Prostate gland (tissue), 2 donors: ENCODE measurements around the gene ZNF445. TPM values are rescaled to one million over a fixed set of nuclear protein-coding genes. Genes with fewer than 3 reads are reported as not detected.

Experiments used
- DNase-seq: peaks from one replicate; pipeline ENCODE4 v3.0.0-alpha.2; 2019; ENCODE audit warnings: low spot score
- H3K27ac ChIP-seq, 2 donors: fragments of 200-600 bp; sonication (generic); 2 replicates each; pipeline ENCODE4 v1.5.1; 2017 to 2019
- H3K27me3 ChIP-seq: fragments of 200-600 bp; sonication (generic); replicated peaks from 2 replicates; pipeline ENCODE4 v1.5.1; 2019; ENCODE audit not compliant: insufficient read depth
- H3K36me3 ChIP-seq, 2 donors: fragments of 200-600 bp; sonication (generic); 1 replicate in 1 of 2; 2 replicates in 1 of 2; pipeline versions ENCODE4 v1.5.1 to v1.8.1; 2017 to 2019
- H3K4me1 ChIP-seq: fragments of 200-600 bp; sonication (generic); replicated peaks from 2 replicates; pipeline ENCODE4 v1.5.1; 2019
- H3K4me3 ChIP-seq, 2 donors: fragments of 200-600 bp; sonication (generic); 2 replicates each; pipeline ENCODE4 v1.5.1; 2017 to 2019
- H3K9me3 ChIP-seq: fragments of 200-600 bp; sonication (generic); 2 replicates; pipeline ENCODE4 v1.5.1; 2017
- POLR2A ChIP-seq: fragments of 450-650 bp; IDR thresholded peaks from one replicate; pipeline ENCODE4 v1.6.1; 2016; ENCODE audit warnings: antibody characterized with exemption, mild to moderate bottlenecking
- POLR2AphosphoS5 ChIP-seq: sonication (generic); formaldehyde crosslinking; IDR thresholded peaks from one replicate; pipeline ENCODE4 v1.6.1; 2017; ENCODE audit warnings: antibody characterized with exemption
- WGBS: methylation state at CpG from one replicate; pipeline ENCODE4 v1.1.5; 2018; 5-methylcytosine and 5-hydroxymethylcytosine counted together
- intact Hi-C: fragments of 100-400 bp; cut with DNase I; formaldehyde crosslinking; loops from one replicate; pipeline ENCODE4 v1.14.2; 2022
- total RNA-seq, 2 donors: library from RNA; depleted of rRNA; stranded (reverse); fragments of >200 nt; gene quantifications; one replicate each; pipeline ENCODE4 v1.1.0, GENCODE V29; 2016
- TF ChIP-seq, protein P1 (sequence below), 4 experiments: fragments of 200-600 bp in 2 of 4; fragments of 450-650 bp in 2 of 4; sonication (generic) in 2 of 4; IDR thresholded peaks; 1 replicate in 3 of 4; 2 replicates in 1 of 4; pipeline ENCODE4 v1.5.1; 2016 to 2019; ENCODE audit warnings: antibody characterized with exemption in 4 of 4, mild to moderate bottlenecking in 2 of 4, moderate library complexity in 2 of 4

ZNF445 gene
- 10 to 100 TPM; 10.8 to 17.9 TPM for total RNA-seq

DNA sequence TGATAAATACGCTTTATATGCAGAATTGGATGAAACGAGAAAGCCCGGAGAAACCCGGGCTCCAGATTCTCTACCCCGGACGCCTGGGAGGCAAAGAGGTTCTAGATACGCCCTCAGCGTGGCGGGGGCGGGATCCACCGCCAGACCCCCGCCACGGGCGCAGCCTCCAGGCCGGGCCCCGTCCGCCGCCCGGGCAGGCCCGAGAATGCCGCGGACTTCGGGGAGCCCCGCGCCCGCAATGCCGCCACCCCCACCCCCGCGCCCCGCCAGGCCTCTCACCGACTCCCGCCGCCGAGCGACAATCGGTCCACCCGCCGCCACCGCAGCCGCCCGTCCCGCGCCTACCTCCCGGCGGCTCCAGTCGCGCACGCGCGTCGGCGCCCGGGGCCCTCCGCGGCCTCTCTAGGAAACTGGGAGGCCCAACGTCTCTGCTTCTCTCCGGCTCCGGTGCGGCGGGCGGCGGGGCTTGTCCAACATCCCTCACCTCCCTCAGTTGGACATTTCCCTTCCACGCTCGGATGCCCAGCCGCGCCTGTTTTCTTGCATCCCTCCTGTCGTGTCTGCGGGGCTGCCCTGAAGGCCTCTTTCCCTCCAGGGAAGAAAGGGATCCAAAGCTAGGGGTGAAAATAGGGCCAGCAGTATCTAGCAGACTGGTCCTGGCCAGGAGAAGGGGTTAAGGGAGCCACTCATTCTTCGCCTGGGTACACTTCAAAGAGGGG lies at the start of gene ZNF445:
Gene ZNF445 (minus strand): TSS at position 359 of the 719 bp plus-strand sequence. CDS start 22,121 bp downstream, outside the sequence.
- Histone ChIP-seq H3K4me3 (peak within 1 kb of the TSS; percentile 67 to 80), H3K27ac (peak within 1 kb of the TSS; percentile 57 to 76), H3K4me1 (no peaks in the 10 kb centered on the region), H3K27me3 (no peaks in the 10 kb centered on the region), H3K36me3 (no peaks in the 10 kb centered on the region), H3K9me3 (no peaks in the 10 kb centered on the region)
- TF ChIP-seq POLR2AphosphoS5 (peak; percentile 26), POLR2A (peak; percentile 38)
- TF ChIP-seq, protein P1, sequence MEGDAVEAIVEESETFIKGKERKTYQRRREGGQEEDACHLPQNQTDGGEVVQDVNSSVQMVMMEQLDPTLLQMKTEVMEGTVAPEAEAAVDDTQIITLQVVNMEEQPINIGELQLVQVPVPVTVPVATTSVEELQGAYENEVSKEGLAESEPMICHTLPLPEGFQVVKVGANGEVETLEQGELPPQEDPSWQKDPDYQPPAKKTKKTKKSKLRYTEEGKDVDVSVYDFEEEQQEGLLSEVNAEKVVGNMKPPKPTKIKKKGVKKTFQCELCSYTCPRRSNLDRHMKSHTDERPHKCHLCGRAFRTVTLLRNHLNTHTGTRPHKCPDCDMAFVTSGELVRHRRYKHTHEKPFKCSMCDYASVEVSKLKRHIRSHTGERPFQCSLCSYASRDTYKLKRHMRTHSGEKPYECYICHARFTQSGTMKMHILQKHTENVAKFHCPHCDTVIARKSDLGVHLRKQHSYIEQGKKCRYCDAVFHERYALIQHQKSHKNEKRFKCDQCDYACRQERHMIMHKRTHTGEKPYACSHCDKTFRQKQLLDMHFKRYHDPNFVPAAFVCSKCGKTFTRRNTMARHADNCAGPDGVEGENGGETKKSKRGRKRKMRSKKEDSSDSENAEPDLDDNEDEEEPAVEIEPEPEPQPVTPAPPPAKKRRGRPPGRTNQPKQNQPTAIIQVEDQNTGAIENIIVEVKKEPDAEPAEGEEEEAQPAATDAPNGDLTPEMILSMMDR (IDR thresholded peaks at IDR 0.05), result no peak
- WGBS, result under 1% methylated on average over 20 of the region's 69 CpGs
- DNase-seq, result peak; percentile 69
- intact Hi-C loops, result no loop called here

DNA sequence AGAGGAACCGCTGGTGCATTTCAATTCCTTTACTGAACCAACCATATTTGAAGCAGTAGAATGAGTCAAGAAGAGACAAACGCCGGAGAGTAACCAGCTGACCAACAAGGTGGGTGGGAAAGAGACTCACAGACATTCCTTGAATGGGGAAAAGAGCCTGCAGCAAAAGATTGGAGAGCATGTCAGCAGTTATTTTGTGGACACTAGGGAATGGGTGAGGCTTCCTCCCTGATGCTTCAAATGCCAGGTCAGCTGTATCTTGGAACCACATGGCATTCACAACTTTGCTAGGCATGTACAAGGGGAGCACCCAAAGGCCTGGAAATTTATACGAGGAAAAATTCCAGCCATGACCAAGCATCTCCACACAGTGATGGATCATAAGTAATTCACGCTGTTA lies 47.6 kb upstream of the ZNF445 start:
- H3K27me3 ChIP-seq, result no peaks in the 10 kb centered on the region
- H3K4me1 ChIP-seq, result no peaks in the 10 kb centered on the region
- DNase-seq, result no peak
- intact Hi-C loops, result no loop called here
- no peak overlapping the region for H3K4me3 ChIP-seq
- no peak for TF ChIP-seq POLR2A
- no peak for TF ChIP-seq POLR2AphosphoS5
- TF ChIP-seq, protein P1 (IDR thresholded peaks at IDR 0.05), result no peak
- no peaks in the 10 kb centered on the region for H3K36me3 ChIP-seq
- H3K9me3 ChIP-seq, result no peaks in the 10 kb centered on the region
- 83% methylated on average over 5 of the region's 5 CpGs for WGBS
- no peak overlapping the region for H3K27ac ChIP-seq

DNA sequence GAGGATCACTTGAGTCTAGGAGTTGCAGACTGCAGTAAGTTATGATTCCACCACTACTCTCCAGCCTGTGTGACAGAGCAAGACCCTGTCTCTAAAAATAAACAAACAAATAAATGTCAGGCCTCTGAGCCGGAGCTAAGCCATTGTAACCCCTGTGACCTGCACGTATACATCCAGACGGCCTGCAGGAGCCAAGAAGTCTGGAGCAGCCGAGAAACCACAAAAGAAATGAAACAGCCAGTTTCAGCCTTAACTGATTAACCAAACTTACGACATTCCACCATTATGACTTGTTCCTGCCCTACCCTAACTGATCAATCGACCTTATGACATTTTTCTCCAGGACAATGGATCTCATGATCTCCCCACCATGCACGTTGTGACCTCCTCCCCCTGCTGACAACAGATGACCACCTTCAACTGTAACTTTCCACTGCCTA lies 45.0 kb upstream of the ZNF445 start:
- no peaks in the 10 kb centered on the region for H3K4me1 ChIP-seq
- intact Hi-C loops, result no loop called here
- no peaks in the 10 kb centered on the region for H3K36me3 ChIP-seq
- H3K4me3 ChIP-seq, result no peak overlapping the region
- H3K27ac ChIP-seq, result no peak overlapping the region
- no peaks in the 10 kb centered on the region for H3K9me3 ChIP-seq
- 21% methylated on average over 7 of the region's 7 CpGs for WGBS
- DNase-seq, result no peak
- no peaks in the 10 kb centered on the region for H3K27me3 ChIP-seq
- TF ChIP-seq POLR2AphosphoS5 (no peak), POLR2A (no peak)
- TF ChIP-seq, protein P1 (IDR thresholded peaks at IDR 0.05), result no peak

DNA sequence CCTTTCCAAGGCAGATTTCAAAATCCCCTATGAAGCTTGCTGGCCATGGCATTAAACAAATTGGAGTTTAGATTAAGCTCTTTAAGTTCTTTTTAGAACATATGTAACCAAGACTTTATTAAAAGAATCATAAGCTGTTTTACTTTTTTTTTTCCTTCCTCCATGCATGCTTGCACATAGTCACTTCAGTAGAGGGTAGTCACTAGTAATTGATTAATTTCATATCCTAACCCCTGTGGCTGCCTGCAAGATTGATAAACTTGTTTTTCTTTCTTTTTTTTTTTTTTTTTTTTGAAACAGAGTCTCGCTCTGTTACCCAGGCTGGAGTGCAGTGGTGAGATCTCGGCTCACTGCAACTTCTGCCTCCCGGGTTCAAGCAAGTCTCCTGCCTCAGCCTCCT lies 44.3 kb upstream of the ZNF445 start:
- intact Hi-C loops, result no loop called here
- Histone ChIP-seq H3K36me3 (no peaks in the 10 kb centered on the region), H3K4me3 (no peak overlapping the region), H3K4me1 (no peaks in the 10 kb centered on the region), H3K27ac (no peak overlapping the region), H3K27me3 (no peaks in the 10 kb centered on the region), H3K9me3 (no peaks in the 10 kb centered on the region)
- WGBS, result 93% methylated on average over 3 of the region's 3 CpGs
- no peak for TF ChIP-seq POLR2A
- TF ChIP-seq, protein P1 (IDR thresholded peaks at IDR 0.05), result no peak
- TF ChIP-seq POLR2AphosphoS5, result no peak
- DNase-seq, result no peak

DNA sequence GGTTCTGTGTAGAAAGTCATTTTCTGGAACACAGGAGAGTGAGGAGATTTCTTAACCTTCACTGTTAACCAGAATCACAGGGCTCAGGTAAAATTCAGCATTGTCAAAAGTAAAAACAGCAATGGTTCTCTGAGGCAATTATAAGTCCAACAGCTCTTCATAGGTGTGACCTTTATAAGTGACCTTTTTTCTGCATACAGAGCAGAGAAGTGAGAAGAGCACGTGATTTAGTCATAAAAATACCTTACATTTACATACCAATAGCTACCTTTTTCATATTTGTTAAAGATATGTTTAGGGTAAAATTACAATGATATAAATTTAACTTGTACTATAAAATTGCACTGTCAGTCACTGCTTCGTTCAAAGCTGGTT lies 41.3 kb upstream of the ZNF445 start:
- intact Hi-C loops, result no loop called here
- no peaks in the 10 kb centered on the region for H3K4me1 ChIP-seq
- no peak for DNase-seq
- TF ChIP-seq POLR2A (no peak), POLR2AphosphoS5 (no peak)
- TF ChIP-seq, protein P1 (IDR thresholded peaks at IDR 0.05), result no peak
- H3K4me3 ChIP-seq, result no peak overlapping the region
- no peak overlapping the region for H3K27ac ChIP-seq
- H3K27me3 ChIP-seq, result no peaks in the 10 kb centered on the region
- no peaks in the 10 kb centered on the region for H3K36me3 ChIP-seq
- 42% methylated on average over 2 of the region's 2 CpGs for WGBS
- no peaks in the 10 kb centered on the region for H3K9me3 ChIP-seq
